ENCODE measurements around the gene NAT9.

- TF ChIP-seq POLR2A (IDR thresholded peaks at IDR 0.05) (no peak), CTCF (IDR thresholded peaks at IDR 0.05) (no peak)
These were observed 21.7 kb upstream of the NAT9 start for GRCh38 chr17:74797824-74798223.
